ENCODE measurements around the gene ZNF555.

Gene ZNF555

GRCh38 chr19:2804156-2805004, 36.9 kb upstream of the ZNF555 start:
- Mint-ChIP-seq H3K9me3 (no peaks in the 10 kb centered on the region), H3K27ac (no peak overlapping the region), H3K4me3 (no peak overlapping the region), H3K36me3 (peaks cover 46% of the 10 kb centered on the region), H3K4me1 (peaks cover 18% of the 10 kb centered on the region)
- no peak for ATAC-seq
- DNase-seq (ENCODE audit: low spot score in 2 of 2) = no peak

DNA sequence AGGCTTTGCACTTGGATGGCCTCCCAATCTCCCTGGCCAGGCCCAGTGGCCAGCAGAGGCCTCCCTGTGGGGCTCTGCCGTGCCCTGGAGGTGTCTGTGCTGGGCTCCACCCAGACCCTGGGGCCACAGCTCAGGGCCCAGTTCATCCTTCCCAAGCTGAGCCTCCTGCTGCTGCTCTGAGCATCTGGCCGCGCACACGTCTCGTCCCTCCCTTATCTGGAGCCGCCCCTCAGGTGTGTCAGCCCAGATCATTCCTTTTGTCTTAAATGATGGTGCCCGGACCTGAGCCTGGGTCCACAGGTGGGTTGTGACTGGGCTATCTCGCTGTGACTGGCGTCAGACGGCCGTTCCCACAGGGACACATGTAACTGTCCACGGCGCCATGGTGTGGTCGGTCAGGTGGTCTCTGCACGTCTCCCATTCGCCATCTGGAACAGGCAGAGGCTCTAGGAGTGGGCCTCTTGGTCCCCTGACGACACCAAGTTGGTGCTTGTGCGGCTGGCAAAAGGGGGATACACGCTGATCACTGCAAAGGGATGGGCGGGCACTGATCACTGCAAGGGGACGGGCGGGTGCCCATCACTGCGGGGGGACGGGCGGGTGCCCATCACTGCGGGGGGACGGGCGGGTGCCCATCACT, 35.9 kb upstream of the ZNF555 start:
- DNase-seq (ENCODE audit: low spot score in 2 of 2) (no peak), ATAC-seq (no peak)
- no peaks in the 10 kb centered on the region for H3K9me3 Mint-ChIP-seq
- H3K4me1 Mint-ChIP-seq = peaks cover 18% of the 10 kb centered on the region
- H3K36me3 Mint-ChIP-seq = peaks cover 42% of the 10 kb centered on the region
- no peak overlapping the region for H3K27ac Mint-ChIP-seq
- no peak overlapping the region for H3K4me3 Mint-ChIP-seq

- H3K4me3 Mint-ChIP-seq = no peak overlapping the region
- no peaks in the 10 kb centered on the region for H3K9me3 Mint-ChIP-seq
- no peak for DNase-seq (ENCODE audit: low spot score in 2 of 2)
- ATAC-seq = no peak
- H3K27ac Mint-ChIP-seq = no peak overlapping the region
- peaks cover 18% of the 10 kb centered on the region for H3K4me1 Mint-ChIP-seq
- peaks cover 38% of the 10 kb centered on the region for H3K36me3 Mint-ChIP-seq
Observed at GRCh38 chr19:2805991-2806649, 35.2 kb upstream of the ZNF555 start.

DNA sequence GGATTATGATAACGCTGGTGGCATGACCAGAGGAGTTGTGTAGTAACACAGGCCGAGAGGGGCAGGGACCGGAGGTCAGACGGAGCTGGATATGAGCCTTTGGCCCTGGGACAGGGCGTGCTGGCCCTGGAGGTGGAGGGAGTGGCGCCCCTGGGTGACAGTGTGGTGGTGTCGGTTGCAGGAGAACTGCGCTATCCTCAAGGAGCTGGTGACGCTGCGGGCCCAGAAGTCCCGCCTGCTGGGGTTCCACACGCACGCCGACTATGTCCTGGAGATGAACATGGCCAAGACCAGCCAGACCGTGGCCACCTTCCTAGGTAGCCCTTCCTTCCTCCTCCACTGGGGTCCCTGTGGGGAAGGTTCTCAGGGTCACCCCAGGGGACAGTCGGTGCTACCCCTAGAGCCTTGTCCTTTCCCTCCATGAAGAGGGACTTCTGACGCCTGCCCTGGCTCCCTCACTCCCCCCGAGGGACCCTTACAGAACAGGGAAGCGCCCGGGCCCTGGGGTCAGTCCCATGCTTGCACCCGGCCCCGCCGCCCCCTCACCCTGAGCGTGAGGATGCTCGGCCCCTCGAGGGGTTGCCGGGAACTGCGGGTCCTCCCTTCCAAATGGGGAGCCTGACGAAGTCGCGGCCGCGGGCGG, 34.4 kb upstream of the ZNF555 start:
- no peaks in the 10 kb centered on the region for H3K9me3 Mint-ChIP-seq
- ATAC-seq (no peak), DNase-seq (ENCODE audit: low spot score in 2 of 2) (no peak)
- no peak overlapping the region for H3K27ac Mint-ChIP-seq
- H3K36me3 Mint-ChIP-seq = peaks cover 38% of the 10 kb centered on the region
- H3K4me1 Mint-ChIP-seq = peaks cover 18% of the 10 kb centered on the region
- no peak overlapping the region for H3K4me3 Mint-ChIP-seq

DNA sequence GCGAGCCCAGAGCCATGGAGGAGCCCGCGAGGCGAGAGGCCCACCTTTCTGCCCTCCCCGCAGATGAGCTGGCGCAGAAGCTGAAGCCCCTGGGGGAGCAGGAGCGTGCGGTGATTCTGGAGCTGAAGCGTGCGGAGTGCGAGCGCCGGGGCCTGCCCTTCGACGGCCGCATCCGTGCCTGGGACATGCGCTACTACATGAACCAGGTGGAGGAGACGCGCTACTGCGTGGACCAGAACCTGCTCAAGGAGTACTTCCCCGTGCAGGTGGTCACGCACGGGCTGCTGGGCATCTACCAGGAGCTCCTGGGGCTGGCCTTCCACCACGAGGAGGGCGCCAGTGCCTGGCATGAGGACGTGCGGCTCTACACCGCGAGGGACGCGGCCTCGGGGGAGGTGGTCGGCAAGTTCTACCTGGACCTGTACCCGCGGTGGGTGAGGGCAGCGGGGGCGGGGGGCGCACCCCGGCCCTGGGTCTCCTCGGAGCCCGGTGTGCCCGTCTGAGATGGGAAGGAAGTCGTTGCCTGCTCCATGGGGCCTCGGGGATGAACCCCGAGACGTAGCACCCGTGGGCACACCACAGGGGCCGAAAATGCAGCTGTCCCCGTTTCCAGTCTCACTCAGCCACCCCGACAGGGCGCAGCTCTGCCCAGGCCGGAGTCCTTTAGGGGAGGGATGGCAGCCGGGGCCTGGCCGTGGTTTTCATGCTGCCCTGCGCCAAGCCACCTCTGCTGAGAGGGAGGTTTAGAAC, 33.7 kb upstream of the ZNF555 start:
- H3K4me3 Mint-ChIP-seq = no peak overlapping the region
- H3K4me1 Mint-ChIP-seq = peaks cover 16% of the 10 kb centered on the region
- peaks cover 40% of the 10 kb centered on the region for H3K36me3 Mint-ChIP-seq
- H3K9me3 Mint-ChIP-seq = no peaks in the 10 kb centered on the region
- DNase-seq (ENCODE audit: low spot score in 2 of 2) (no peak), ATAC-seq (no peak)
- no peak overlapping the region for H3K27ac Mint-ChIP-seq

- no peak for ATAC-seq
- H3K4me3 Mint-ChIP-seq = no peak overlapping the region
- peaks cover 35% of the 10 kb centered on the region for H3K36me3 Mint-ChIP-seq
- H3K4me1 Mint-ChIP-seq = peaks cover 9% of the 10 kb centered on the region
- DNase-seq (ENCODE audit: low spot score in 2 of 2) = no peak
- H3K27ac Mint-ChIP-seq = no peak overlapping the region
- H3K9me3 Mint-ChIP-seq = no peaks in the 10 kb centered on the region
Observed at GRCh38 chr19:2808129-2808941, 32.9 kb upstream of the ZNF555 start.

DNA sequence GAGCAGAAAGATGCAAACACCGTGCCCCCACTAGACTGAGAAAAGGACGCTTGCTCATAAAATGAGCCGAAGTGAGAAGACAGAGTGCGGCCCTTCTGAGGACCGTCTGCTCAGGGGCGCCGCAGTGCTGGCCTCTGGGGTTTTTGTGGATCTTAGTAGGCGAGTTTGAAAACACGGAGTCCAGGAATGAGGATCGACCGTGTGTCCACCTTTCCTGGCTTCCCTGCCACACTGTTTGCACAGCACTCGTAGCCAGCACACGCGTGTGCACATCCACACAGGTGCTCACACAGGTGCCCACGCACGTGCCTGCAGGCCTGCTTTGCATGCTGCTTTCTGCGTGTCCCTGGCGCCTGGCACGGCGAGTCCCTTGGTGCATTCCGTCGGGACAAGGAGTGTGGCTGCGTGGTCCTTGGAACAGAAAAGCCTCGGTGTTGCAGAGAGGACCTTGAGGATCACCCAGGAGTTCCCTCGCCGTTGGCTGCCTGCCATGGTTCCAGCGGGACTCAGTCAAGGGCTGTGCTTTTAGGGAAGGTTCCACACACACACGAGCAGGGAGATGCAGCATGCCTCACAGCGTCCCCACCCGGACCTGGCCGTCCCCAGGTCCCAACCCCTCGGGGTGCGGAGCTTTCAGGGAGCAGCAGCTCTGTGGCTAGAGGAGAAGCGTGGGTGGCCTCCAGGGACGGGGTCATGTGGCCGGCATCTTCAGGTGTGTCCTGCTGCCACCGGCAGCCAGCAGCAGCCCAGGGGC, 31.7 kb upstream of the ZNF555 start:
- DNase-seq (ENCODE audit: low spot score in 2 of 2) (no peak), ATAC-seq (no peak)
- H3K9me3 Mint-ChIP-seq = no peaks in the 10 kb centered on the region
- H3K4me3 Mint-ChIP-seq = no peak overlapping the region
- H3K36me3 Mint-ChIP-seq = peaks cover 28% of the 10 kb centered on the region
- no peak overlapping the region for H3K27ac Mint-ChIP-seq
- H3K4me1 Mint-ChIP-seq = no peaks in the 10 kb centered on the region

DNA sequence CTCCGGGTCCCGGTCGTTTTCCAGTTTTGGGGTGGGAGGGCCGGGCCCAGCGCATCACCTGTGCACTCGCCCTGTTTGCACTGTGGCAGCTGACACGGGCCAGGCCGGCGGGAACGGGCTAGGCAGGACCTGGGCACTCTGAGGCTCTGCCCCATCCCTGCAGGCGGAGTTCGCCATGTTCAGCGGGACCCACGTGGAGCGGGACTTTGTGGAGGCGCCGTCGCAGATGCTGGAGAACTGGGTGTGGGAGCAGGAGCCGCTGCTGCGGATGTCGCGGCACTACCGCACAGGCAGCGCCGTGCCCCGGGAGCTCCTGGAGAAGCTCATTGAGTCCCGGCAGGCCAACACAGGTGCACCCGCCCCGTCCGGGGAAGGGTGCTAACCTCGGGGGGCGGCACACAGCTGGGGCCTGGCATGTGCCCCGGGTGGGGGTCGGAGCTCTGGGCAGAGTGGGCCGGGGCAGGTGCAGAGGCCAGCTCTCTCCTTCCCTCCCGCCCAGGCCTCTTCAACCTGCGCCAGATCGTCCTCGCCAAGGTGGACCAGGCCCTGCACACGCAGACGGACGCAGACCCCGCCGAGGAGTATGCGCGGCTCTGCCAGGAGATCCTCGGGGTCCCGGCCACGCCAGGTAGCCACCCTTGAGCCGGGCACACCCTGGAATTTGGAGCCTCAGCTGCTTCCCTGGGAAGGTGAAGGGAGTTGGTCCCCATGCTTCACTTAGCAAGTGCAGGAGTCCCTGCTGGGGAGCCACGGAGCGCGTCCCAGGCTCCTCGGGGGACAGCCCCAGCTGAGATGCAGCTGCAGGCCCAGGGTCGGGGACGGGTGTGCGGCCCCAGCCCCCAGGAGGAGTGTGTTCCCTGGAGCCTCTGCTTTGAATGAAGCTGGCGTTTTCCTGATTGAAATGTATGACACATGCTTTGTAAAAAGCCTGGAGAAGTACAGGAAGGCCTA, 30.9 kb upstream of the ZNF555 start:
- no peak for ATAC-seq
- Mint-ChIP-seq H3K9me3 (no peaks in the 10 kb centered on the region), H3K36me3 (peaks cover 24% of the 10 kb centered on the region), H3K4me1 (no peaks in the 10 kb centered on the region), H3K4me3 (no peak overlapping the region), H3K27ac (no peak overlapping the region)
- no peak for DNase-seq (ENCODE audit: low spot score in 2 of 2)

GRCh38 chr19:2811221-2811722, 30.0 kb upstream of the ZNF555 start:
- Mint-ChIP-seq H3K4me1 (no peaks in the 10 kb centered on the region), H3K9me3 (no peaks in the 10 kb centered on the region), H3K36me3 (peaks cover 22% of the 10 kb centered on the region), H3K4me3 (no peak overlapping the region), H3K27ac (no peak overlapping the region)
- ATAC-seq (no peak), DNase-seq (ENCODE audit: low spot score in 2 of 2) (no peak)

GRCh38 chr19:2811735-2812413, 29.4 kb upstream of the ZNF555 start:
- Mint-ChIP-seq H3K9me3 (no peaks in the 10 kb centered on the region), H3K36me3 (peaks cover 22% of the 10 kb centered on the region), H3K4me3 (no peak overlapping the region), H3K4me1 (no peaks in the 10 kb centered on the region), H3K27ac (no peak overlapping the region)
- DNase-seq (ENCODE audit: low spot score in 2 of 2) (no peak), ATAC-seq (no peak)

DNA sequence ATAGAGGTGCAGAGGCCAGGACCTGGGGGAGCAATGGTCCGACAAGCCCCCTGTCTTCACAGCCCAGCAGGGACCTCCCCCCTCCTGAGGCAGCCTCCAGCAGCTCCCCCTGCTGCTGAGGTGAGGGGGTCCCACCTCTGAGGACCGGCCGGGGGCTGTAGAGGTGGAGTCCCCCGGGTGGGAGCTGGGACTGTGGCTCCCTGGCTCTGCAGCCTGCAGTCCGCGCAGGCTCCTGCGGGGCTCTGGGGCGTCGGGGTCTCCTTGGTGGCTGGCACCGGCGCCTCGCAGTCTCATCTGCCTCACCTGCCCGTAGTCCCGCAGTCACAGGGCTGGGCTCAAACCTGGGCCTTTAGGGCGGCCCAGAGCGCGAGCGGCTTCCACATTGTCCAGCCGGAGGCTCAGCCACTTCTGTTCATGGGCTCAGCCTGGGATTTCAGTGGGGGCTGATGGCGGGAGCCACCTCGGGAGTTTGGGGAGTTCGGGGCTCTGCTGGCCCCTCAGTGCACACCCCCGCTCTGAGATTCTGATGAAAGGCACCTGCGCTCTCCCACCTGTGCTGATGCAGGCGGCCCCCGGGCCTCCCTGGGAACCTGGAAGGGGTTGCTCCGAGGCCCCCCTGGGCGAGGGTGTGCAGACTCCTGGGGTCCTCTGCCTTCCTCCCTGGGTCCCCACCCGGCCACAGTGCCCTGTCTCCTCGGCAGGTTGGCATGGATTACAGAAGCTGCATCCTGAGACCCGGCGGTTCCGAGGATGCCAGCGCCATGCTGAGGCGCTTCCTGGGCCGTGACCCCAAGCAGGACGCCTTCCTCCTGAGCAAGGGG, 28.7 kb upstream of the ZNF555 start:
- DNase-seq (ENCODE audit: low spot score in 2 of 2) (no peak), ATAC-seq (no peak)
- Mint-ChIP-seq H3K9me3 (no peaks in the 10 kb centered on the region), H3K36me3 (peaks cover 22% of the 10 kb centered on the region), H3K27ac (no peak overlapping the region), H3K4me1 (peaks cover 5% of the 10 kb centered on the region), H3K4me3 (no peak overlapping the region)

All from stimulated activated effector memory CD8-positive, alpha-beta T cell treated with anti-CD3 and anti-CD28 coated beads, Interleukin-12 subunit alpha, Interleukin-12 subunit beta, amount 100 ng/mL, for 72 hours (primary cell).